SK-N-DZ (cell line): Measurements from ENCODE around the gene RPLP2.

ENCODE experiments used
- DNase-seq: peaks from one replicate; pipeline ENCODE4 v3.0.0-alpha.2; 2015; ENCODE audit warnings: low spot score

Gene RPLP2

GRCh38 chr11:773830-774229 lies 35.9 kb upstream of the RPLP2 start:
- no peak for DNase-seq

DNA sequence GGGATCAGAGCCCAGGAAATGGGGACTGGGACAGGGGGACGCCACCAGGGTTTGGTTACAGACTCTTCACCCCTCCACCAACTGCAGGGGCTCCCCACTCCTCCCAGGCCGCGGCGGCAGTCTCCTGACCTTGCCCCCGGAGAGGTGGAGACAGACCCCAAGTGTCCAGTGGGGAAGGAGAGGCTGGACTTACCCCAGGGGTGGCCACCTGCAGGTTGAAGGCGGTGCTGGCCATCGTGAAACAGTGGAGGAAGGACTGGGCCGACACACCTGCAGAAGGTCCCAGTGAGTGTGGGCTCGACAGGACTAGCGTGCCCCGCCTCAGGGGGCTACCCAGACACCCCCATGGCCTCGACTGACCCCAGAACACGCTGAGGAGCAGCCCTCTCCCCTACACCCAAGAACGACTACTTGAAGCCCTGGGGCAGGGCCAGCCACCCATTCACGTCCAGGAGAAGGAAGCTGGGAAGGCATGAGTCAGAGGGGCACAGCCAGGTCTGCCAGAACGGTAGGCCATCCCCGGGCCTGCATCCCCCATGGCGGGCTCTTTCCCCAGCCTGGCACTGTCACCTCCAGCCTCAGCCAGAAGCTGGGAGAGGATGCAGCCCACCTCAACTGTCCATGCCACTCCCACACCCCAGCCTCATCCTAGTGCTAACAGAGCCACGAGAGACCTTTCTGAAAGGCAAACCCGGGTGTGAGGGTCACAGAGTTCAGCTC lies 34.7 kb upstream of the RPLP2 start:
- DNase-seq, result no peak

DNA sequence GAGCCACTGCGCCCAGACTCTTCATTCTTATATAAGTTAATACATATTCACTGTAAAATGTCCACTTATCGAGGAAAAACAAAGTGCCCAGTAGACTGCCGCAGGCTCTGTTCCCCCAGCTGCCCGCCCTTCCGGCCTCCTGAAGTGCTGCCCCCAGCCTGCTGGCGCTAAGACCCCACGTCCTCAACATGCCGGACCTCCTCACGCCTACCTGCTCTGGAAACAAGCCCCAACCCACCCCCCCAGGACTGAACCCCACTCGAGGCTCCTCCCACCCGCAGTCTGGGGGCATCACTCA lies 33.6 kb upstream of the RPLP2 start:
- DNase-seq, result no peak

DNA sequence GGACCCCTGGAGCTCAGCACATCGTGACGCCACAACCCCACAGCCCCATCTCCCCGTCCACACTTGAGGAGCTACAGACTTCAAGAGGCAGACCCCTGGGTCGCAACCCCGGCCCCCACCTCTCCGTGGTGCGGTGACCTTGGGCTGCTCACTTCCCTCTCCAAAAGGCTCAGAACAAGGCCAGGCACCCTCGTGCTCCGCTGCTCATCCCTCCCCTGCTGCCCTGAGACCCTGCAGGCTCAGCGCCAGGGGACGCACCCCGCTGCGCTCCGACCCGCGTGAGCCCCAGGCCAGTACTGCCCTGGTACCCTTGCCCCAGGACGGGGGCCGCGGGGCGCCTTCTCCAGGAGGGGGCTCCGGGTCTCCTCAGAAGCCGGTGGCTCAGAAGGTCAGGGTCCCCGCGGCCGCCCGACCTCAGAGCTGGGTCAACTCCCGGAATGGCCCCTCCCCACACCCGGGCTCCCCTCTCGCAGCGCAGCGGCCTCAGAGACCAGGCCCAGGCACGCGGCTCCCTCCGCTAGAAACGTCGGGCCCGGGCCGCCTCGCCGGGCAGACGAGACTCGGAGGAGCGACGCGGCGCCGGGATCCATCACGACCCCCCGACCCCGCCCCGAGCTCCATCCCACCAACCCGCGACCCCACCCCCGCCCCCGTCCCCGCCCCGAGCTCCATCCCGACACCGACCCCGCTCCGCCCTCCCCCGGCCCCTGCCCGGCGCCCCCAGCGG lies 33.0 kb upstream of the RPLP2 start:
- no peak for DNase-seq

DNA sequence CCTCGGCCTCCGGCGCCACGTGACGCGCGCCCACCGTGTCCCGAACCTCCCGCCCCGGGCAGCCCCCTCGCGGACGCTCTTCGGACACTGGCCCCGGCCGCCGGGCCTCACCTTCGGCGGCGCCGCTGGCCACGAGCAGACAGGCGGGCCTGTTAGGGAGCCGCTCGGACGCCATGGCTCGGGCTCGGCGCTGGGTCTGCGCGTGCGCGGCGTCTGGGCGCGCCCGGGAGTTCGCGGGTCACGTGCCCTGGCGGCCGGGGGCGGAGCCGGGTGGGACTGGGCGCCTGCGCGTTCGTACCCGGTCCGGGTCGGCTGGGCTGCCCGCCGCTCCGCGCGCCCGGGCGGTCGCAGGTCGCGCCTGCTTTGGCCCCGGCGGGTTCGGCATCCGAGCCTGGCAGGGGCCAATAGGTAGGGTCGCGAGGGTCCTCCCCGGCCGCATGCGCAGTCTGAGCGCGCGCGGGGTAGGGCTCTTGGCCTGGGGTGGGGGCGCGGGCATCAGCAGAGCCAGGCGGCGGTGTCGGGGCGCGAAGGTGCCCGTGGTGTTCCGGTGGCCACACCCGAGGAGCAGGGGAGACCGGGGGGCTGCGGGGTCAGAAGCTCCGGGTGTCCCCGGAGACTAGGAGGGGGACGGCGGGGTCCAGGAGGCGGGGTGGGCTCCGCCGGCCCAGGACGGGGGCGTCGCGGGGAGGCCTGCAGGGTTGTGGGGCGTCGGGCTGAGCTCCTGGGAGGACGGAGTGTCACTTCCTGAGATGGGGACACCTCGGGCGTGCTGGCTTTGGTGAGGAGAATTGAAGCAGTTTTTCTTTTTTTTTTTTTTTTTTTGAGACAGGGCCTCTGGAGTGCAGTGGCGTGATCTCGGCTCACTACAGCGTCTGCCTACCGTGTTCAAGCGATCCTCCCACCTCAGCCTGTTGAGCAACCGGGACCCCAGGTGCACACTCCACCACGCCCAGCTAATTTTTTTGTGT lies 32.2 kb upstream of the RPLP2 start, which contains the start of gene GATD1:
TSS of gene GATD1 (minus strand) at position 200 of the 968 bp plus-strand sequence. CDS start at position 175, 25 bp downstream.
- DNase-seq, result peak; percentile 86

DNA sequence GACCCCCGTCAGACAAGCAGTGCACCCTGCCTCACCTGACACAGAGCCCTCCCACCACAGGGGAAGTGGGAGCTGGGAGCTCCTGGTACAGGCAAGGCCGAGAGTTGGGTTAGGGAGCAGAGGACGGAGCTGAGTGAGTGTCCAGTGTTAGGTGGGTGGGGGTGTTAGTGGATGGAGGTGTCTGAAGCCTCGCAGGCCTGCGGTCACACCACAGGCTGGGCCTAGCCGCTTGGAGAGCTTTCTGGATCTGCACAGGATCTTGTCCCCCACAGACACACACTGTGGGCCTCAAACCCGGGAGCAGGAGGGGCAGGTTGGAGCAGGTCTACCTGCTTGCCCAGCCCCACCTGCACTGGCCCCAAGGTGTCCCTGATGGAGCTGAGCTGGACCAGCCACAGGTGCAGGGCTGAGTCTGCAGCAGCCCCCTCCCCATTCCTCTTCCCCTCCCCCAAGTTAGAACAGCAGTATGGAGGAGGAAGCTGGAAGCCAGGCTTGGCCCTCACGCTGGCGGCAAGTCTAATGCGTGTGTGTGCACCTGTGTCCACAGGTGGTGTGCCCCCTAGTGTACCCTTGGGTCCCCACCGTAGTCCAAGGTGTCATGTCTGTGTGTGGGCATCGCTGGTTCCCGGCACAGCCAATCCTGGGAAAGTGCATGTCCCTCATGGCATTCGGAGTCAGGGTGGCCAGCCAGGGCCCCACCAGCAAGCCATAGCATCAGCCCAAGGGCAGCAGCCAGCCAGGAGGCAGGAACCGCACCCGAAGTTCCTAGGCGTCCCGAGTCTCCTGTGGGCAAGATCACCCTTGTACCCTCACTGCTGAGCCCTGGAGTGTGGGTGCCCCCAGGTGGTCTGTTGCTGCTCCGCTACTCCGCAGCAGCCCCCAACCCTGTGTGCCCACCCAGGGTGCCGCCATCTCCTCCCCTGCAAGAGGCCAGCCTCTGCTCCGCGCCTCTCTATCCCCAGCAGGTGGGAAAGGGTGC lies 30.5 kb upstream of the RPLP2 start:
- DNase-seq, result no peak

GRCh38 chr11:779955-780532 lies 29.7 kb upstream of the RPLP2 start:
- DNase-seq, result no peak

- DNase-seq, result no peak
Measured at GRCh38 chr11:782264-783174, 27.2 kb upstream of the RPLP2 start.

DNA sequence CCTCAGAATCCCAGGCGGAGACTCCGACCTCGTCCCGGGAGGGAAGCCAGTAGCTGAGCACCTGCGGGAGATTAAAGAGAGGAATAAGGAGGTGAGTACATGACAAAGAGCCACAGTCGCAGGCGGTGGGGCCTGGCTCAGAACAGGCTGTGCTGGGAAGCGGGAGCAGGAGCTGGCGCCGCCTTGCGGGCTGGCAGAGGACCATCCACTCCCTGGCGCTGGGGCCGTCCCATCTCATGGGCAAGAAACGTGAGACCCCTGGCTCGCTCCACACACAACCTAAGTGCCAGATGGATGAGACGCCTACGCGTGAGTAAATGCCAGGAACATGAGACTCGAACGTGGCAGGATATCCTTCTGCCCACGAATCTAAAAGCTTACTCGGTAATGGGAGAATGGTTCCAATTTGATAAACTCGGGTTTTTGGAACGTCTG lies 26.2 kb upstream of the RPLP2 start:
- DNase-seq, result peak; percentile 91

DNA sequence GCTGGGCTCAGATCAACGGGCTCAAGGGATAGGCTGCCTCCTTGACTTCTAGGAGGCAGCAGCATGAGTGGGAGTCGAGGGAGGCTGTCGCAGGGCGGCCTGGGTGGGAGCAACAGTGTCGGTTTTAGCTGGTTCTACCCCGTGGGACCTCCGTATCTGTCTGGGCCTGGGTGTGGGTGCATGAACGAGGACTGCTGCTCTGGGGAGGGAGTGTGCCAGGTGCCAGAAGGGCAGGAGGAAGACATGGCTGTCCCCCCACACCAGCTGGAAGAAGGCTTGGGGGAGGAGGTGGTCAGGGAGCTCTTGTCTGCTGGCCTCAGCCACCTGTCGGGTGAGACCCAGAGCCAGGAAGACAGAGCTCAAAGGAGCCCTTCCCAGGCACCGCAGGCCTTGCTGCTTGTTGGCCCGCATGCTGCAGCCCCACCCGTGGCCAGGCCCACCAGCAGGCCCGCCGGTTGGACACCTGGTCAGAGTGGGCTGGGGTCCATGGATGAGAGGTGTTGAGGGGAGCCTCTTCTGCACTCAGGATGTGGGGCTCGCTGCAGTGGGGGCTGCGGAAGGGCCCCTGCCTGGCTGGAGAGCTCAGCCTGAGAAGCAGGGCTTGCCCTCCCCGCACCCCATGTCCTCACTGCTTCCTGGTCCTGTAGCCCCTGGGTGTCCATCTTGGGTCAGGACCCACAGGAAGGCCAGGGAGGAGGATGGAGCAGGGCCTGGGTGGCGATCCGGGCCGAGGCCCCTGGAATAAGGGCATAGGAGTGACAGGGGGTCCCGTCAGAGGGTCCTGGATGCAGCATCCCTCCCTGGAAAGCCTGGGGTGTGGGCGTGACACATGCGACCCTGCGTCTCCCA lies 23.3 kb upstream of the RPLP2 start:
- no peak for DNase-seq

DNA sequence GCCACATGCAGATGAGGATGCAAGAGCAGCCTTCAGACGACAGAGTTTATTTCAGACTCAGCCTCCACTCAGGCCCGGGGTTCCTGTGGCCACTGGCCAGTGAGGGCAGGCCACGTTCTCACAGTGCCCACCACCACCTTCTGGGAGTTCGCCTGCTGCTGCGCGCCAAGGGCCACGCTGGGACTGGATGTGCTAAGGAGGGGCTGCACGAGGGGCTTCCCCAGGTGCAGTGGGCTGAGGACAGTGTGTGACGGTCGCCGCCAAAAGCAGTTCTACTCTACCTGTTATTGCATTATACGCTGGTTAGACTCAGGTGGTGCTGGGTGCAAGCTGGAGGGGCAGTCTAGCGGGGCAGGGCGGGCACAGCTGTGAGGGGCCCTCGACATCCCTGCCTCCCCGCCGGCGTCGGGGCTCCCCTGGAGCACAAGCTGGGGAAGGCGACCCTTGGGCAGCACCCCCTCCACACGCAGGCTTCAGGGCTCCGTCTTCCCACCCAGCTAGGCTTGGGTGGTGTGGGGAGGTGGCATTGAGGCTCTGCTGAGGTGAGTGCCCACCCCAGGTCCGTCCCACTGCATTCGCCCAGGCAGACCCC lies 22.6 kb upstream of the RPLP2 start:
- DNase-seq, result no peak

- DNase-seq, result no peak
Measured at GRCh38 chr11:788009-788640, 21.6 kb upstream of the RPLP2 start.

DNA sequence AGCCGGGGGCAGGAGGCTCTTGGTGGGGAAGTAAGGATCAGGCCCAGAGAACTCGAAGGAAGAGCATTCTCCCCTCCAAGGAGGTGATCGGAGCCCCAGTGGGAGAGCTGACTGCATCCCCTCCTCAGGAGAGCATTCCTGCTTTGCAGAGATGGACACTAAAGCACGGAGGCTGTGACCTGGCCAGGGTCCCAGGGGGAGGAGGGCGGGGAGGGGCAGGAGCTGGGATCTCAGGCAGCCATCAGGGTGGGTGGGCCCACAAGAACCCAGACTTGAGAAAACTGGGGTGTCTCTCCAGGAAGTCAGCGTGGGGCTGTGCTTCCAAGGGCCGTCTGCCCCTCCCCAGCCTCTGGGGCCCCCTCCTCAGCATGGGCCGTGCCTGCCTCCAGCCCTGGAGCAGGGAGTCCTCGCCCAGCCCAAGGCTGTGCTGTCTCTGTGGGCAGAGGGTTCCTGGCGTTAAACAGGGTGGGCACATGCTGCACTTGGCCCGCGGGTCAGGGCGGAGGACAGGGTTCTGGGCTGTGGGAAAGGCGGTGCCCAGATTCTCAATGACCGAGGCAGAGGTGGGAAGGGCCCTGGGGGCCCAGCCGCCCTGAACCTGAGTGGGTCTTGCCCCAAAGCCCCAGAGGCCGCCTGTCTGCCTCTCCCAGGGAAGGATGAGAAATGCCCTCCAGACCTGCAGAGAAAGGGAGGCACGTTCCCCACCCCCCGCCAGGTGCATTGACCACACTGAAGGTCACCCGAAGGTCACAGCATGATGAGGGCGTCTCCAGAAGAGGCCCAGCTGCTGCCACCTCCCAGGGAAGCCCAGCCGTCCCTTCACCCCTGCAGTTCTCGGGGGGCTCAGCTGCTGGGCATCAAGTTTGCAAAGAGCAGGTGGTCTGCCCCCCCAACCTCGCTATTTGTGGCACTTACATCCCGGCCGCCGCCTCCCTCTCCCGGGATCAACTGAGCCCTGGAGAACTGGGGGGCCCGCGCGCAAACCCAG lies 20.5 kb upstream of the RPLP2 start:
- no peak for DNase-seq

- peak; percentile 72 for DNase-seq
Measured at GRCh38 chr11:789943-790342, 19.8 kb upstream of the RPLP2 start, which contains the start of gene CEND1. TSS of gene CEND1 (minus strand) at chr11:790090. CDS start at chr11:788576, 1,514 bp downstream.

- DNase-seq, result peak; percentile 73
Measured at GRCh38 chr11:790721-791564, 18.8 kb upstream of the RPLP2 start.
